Tracheal epithelial cell (primary cell): Measurements from ENCODE around the gene THOC1. TPM values are rescaled to one million over a fixed set of nuclear protein-coding genes. Genes with fewer than 3 reads are reported as not detected.

Experiments
- total RNA-seq: library from RNA; depleted of rRNA; stranded (reverse); fragments of >200 nt; gene quantifications from 2 replicates; pipeline ENCODE4 v1.2.1, GENCODE V29; 2014

Gene THOC1
- 26.7 and 31.3 TPM in 2 replicates for total RNA-seq

GRCh38 chr18:267688-268552, at the start of gene THOC1:
Gene THOC1 (minus strand): TSS chr18:268047. CDS start chr18:268019, 28 bp downstream.

Other genes starting within 250 kb of the THOC1 start
- gene TUBB8B, start 218.4 kb downstream of the THOC1 start, total RNA-seq, result 0.24 TPM in 1 of 2 replicates, not detected in the other
- 29.8 and 32.5 TPM in 2 replicates for gene USP14, start 109.5 kb downstream of the THOC1 start, total RNA-seq
- gene COLEC12, start 232.7 kb upstream of the THOC1 start, total RNA-seq, result under 0.01 and 0.24 TPM in 2 replicates